T follicular helper cell (primary cell): ENCODE results near the gene POLG2.
"Not testable (repeated sequence)": the region's sequence is repeated elsewhere in the genome, so short reads cannot be mapped to it uniquely, and the experiment has no call there.

Experiments
- DNase-seq: peaks from one replicate; pipeline ENCODE4 v3.0.0-alpha.2; 2020; ENCODE audit warnings: low read depth

The POLG2 gene

GRCh38 chr17:64441772-64442540 is 54.9 kb downstream of the POLG2 start:
- DNase-seq, result no peak

DNA sequence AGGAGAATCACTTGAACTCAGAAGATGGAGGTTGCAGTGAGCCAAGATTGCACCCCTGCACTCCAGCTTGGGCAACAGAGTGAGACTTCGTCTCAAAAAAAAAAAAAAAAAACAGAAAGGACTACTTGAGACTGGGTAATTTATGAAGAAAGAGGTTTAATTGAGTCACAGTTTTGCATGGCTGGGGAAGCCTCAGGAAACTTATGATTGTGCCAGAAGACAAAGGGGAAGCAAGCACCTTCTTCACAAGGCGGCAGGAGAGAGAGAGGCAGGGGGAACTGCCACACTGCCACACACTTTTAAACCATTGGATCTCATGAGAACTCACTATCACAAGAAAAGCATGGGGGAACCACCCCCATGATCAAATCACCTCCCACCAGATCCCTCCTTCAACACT is 56.9 kb downstream of the POLG2 start:
- no peak for DNase-seq

DNA sequence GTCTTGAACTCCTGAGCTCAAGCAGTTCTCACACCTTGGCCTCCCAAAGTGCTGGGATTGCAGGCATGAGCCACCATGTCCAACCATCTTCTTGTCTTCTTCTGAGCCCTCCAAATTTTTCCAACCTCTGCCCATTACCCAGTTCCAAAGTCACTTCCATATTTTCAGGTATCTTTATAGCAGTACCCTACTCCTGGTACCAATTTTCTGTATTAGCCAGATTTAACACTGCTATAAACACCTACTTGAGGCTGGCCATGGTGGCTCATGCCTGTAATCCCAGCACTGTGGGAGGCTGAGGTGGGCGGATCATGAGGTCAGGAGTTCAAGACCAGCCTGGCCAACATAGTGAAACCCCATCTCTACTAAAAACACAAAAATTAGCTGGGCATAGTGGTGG is 57.3 kb downstream of the POLG2 start:
- not testable (repeated sequence) for DNase-seq

DNA sequence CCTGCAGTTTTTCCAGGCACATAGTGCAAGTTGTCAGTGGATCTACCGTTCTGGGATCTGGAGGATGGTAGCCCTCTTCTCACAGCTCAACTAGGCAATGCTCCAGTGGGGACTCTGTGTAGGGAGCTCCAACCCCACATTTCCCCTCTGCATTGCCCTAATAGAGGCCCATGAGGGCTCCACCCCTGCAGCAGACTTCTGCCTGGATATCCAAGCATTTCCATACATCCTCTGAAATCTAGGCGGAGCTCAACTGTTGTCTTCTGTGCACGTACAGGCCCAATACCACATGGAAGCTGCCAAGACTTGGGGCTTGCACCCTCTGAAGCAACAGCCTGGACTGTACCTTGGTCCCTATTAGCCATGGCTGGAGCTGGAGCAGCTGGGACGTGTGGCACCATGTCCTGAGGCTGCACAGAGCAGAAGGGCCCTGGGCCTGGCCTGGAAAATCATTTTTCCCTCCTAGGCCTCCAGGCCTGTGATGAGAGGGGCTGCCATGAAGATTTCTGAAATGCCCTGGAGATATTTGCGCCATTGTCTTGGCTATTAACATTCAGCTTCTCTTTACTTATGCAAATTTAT is 58.8 kb downstream of the POLG2 start:
- no peak for DNase-seq

DNA sequence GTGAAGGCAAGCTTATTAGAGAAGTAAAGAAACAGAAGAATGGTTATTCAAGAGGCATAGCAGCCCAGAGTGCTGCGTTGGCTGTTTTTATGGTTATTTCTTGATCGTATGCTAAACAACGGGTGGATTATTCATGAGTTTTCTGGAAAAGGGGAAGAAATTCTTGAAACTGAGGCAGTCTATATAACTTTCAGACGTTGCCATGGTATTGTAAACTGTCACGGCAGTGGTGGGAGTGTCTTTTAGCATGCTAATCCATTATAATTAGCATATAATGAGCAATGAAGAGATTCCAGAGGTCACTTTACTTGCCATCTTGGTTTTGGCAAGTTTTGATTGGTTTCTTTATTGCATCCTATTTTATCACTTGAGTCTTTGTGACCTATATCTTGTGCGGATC is 65.3 kb downstream of the POLG2 start:
- DNase-seq, result no peak

DNA sequence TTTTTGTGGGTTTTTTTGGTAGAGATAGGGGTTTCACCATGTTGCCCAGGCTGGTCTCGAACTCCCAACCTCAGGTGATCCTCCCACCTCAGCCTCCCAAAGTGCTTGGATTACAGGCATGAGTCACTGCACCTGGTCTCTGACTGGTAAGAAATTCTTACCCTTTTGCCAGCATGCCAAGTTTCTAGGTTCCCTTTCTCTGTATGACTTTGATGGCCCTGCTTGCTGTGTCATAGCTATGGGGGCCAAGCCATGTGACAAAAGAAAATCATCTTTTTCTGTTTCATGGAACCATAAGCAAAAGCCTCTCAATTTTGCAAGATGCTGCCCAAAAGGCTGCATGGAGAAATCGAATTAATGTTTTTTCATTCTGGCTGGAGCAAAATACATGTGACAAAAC is 66.8 kb downstream of the POLG2 start:
- DNase-seq, result not testable (repeated sequence)

- DNase-seq, result no peak
These were observed 68.4 kb downstream of the POLG2 start for GRCh38 chr17:64428406-64428805.
